Suprapubic skin (tissue), 4 donors: ENCODE data around the gene SSR3. TPM values are rescaled to one million over a fixed set of nuclear protein-coding genes. Genes with fewer than 3 reads are reported as not detected.

Experiments
- DNase-seq, 2 donors: peaks; one replicate each; pipeline ENCODE4 v3.0.0-alpha.2; 2019; ENCODE audit warnings: low spot score in 2 of 2
- H3K27ac ChIP-seq: fragments of 200-600 bp; sonication (generic); one replicate; pipeline ENCODE4 v1.5.1; 2019
- H3K27me3 ChIP-seq: fragments of 200-600 bp; sonication (generic); one replicate; pipeline ENCODE4 v1.5.1; 2019
- H3K36me3 ChIP-seq: fragments of 200-600 bp; sonication (generic); one replicate; pipeline ENCODE4 v1.5.1; 2019
- H3K4me1 ChIP-seq: fragments of 200-600 bp; sonication (generic); one replicate; pipeline ENCODE4 v1.5.1; 2019
- H3K4me3 ChIP-seq: fragments of 200-600 bp; sonication (generic); one replicate; pipeline ENCODE4 v1.5.1; 2019; ENCODE audit warnings: mild to moderate bottlenecking
- H3K9me3 ChIP-seq: fragments of 200-600 bp; sonication (generic); one replicate; pipeline ENCODE4 v1.5.1; 2019
- CTCF ChIP-seq, 2 donors: fragments of 200-600 bp in 1 of 2; fragments of 450-650 bp in 1 of 2; sonication (generic) in 1 of 2; IDR thresholded peaks; one replicate each; pipeline ENCODE4 v1.5.1; 2016 to 2019; ENCODE audit warnings: antibody characterized with exemption in 2 of 2, mild to moderate bottlenecking in 1 of 2, moderate library complexity in 1 of 2
- EP300 ChIP-seq: sonication (generic); formaldehyde crosslinking; IDR thresholded peaks from one replicate; pipeline ENCODE4 v1.6.1; 2017; ENCODE audit warnings: antibody characterized with exemption
- POLR2A ChIP-seq, 2 donors: fragments of 450-650 bp; IDR thresholded peaks; one replicate each; pipeline ENCODE4 v1.6.1; 2017; ENCODE audit warnings: antibody characterized with exemption in 2 of 2, mild to moderate bottlenecking in 2 of 2, moderate library complexity in 2 of 2
- POLR2AphosphoS5 ChIP-seq, 3 donors: sonication (generic); formaldehyde crosslinking; IDR thresholded peaks; one replicate each; pipeline ENCODE4 v1.6.1; 2017; ENCODE audit warnings: antibody characterized with exemption in 3 of 3
- whole genome bisulfite sequencing: methylation state at CpG from one replicate; pipeline ENCODE4 v1.1.5; 2018; 5-methylcytosine and 5-hydroxymethylcytosine counted together
- total RNA-seq, 4 donors: library from RNA; depleted of rRNA; stranded (reverse); fragments of >200 nt; gene quantifications; one replicate each; pipeline ENCODE4 v1.1.0, GENCODE V29; 2016

The SSR3 gene
- total RNA-seq, 4 donors from 2014 or later: 56.4 to 72.9 (median 62.4) TPM

- Histone ChIP-seq H3K27ac (no peak overlapping the region), H3K27me3 (no peaks in the 10 kb centered on the region), H3K9me3 (no peaks in the 10 kb centered on the region), H3K36me3 (no peaks in the 10 kb centered on the region), H3K4me1 (no peaks in the 10 kb centered on the region), H3K4me3 (no peak overlapping the region)
- no peak for DNase-seq
- TF ChIP-seq CTCF (IDR thresholded peaks at IDR 0.05): no peak
- no peak for TF ChIP-seq EP300
- TF ChIP-seq POLR2AphosphoS5 (IDR thresholded peaks at IDR 0.05): no peak
- TF ChIP-seq POLR2A (IDR thresholded peaks at IDR 0.05): no peak
- WGBS: 94% methylated on average over 4 of the region's 4 CpGs
Measured at GRCh38 chr3:156581033-156581432, 26.1 kb upstream of the SSR3 start.

DNA sequence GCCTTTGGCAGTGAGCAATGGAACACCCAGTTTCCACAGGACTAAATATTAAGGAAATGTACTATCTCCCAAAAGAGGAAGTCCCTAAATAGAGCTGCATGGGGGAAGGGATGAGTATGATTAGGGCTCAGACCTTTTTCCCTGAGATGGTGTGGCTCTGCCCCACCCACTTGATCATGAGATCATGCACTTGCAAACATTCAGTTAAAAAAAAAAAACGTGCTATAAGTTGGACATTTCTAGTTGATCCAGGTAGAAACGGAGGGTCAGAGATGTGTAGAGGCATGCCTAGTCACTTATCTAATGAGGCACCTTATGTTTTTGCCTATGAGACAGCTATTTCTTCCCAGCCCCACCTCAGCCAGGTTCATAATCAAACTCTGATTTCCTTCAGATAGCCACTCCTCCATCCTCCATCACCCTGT lies 24.5 kb upstream of the SSR3 start:
- Histone ChIP-seq H3K4me1 (no peaks in the 10 kb centered on the region), H3K9me3 (no peaks in the 10 kb centered on the region), H3K27ac (no peak overlapping the region), H3K27me3 (no peaks in the 10 kb centered on the region), H3K36me3 (no peaks in the 10 kb centered on the region), H3K4me3 (no peak overlapping the region)
- WGBS: 47% methylated on average over 2 of the region's 2 CpGs
- TF ChIP-seq POLR2AphosphoS5 (IDR thresholded peaks at IDR 0.05) (no peak), POLR2A (IDR thresholded peaks at IDR 0.05) (no peak), CTCF (IDR thresholded peaks at IDR 0.05) (no peak), EP300 (no peak)
- no peak for DNase-seq

GRCh38 chr3:156577736-156578135 lies 22.8 kb upstream of the SSR3 start:
- H3K4me3 ChIP-seq: no peak overlapping the region
- no peaks in the 10 kb centered on the region for H3K9me3 ChIP-seq
- no peaks in the 10 kb centered on the region for H3K27me3 ChIP-seq
- TF ChIP-seq CTCF (IDR thresholded peaks at IDR 0.05) (no peak), POLR2A (IDR thresholded peaks at IDR 0.05) (no peak), EP300 (no peak), POLR2AphosphoS5 (IDR thresholded peaks at IDR 0.05) (no peak)
- DNase-seq: no peak
- H3K36me3 ChIP-seq: no peaks in the 10 kb centered on the region
- no peak overlapping the region for H3K27ac ChIP-seq
- no peaks in the 10 kb centered on the region for H3K4me1 ChIP-seq

DNA sequence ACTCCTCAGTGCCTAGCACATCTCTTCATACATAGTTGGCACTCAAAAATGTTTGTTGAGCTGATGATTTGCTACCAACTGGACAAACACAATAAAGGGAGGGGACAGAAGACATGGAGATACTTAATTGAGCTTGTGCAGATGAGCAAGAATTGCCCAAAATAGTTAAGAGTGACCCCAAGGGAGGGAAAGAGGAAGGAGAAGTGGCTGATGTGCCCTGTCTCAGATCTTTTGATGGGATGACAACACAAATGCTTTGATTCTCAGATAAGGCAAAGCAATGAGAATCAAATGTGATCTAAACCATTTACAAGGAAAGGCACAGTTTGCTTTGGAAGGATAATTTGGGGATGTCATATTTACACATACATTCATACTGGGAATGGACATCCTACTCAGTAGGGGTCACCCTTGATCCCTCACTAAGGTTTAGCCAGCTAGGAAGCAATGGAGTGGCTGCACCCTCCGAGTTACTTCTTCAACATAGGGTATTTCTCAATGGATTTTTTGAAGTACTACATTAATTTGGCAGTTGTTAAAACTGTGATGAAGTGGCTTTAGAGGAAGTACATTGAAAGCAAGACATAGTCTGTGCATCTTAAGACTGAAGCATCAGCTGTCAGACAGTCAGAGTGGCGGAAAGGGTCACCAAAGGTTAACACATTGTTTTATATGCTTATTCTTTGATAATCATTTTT lies 21.9 kb upstream of the SSR3 start:
- WGBS: 90% methylated on average over 2 of the region's 2 CpGs
- Histone ChIP-seq H3K4me3 (no peak overlapping the region), H3K36me3 (no peaks in the 10 kb centered on the region), H3K9me3 (no peaks in the 10 kb centered on the region), H3K4me1 (no peaks in the 10 kb centered on the region), H3K27ac (no peak overlapping the region), H3K27me3 (no peaks in the 10 kb centered on the region)
- TF ChIP-seq CTCF (IDR thresholded peaks at IDR 0.05) (no peak), POLR2A (IDR thresholded peaks at IDR 0.05) (no peak), POLR2AphosphoS5 (IDR thresholded peaks at IDR 0.05) (no peak), EP300 (no peak)
- DNase-seq: no peak

GRCh38 chr3:156576051-156576450 lies 21.1 kb upstream of the SSR3 start:
- H3K36me3 ChIP-seq: no peaks in the 10 kb centered on the region
- no peaks in the 10 kb centered on the region for H3K4me1 ChIP-seq
- no peaks in the 10 kb centered on the region for H3K27me3 ChIP-seq
- H3K4me3 ChIP-seq: no peak overlapping the region
- DNase-seq: no peak
- WGBS: 71% methylated on average over 2 of the region's 2 CpGs
- TF ChIP-seq POLR2AphosphoS5 (IDR thresholded peaks at IDR 0.05): no peak
- no peak for TF ChIP-seq EP300
- TF ChIP-seq CTCF (IDR thresholded peaks at IDR 0.05): no peak
- no peak for TF ChIP-seq POLR2A (IDR thresholded peaks at IDR 0.05)
- no peak overlapping the region for H3K27ac ChIP-seq
- no peaks in the 10 kb centered on the region for H3K9me3 ChIP-seq
